D721Med (cell line): ENCODE results near the gene CDIP1.

Experiments used
- DNase-seq: peaks from one replicate; pipeline ENCODE4 v3.0.0; 2011; ENCODE audit warnings: low spot score; ENCODE audit not compliant: insufficient read length
- FAIRE-seq: peaks from 2 replicates; lab custom pipeline; 2011; peaks lifted over from hg19 to GRCh38; lab: Jason Lieb, UNC
- TF ChIP-seq, protein P1 (sequence below): IDR thresholded peaks from 2 replicates; pipeline ENCODE4 v1.5.1; 2012; ENCODE audit warnings: mild to moderate bottlenecking, control low read depth; ENCODE audit not compliant: insufficient read depth; ENCODE audit errors: missing control alignments

CDIP1 gene

DNA sequence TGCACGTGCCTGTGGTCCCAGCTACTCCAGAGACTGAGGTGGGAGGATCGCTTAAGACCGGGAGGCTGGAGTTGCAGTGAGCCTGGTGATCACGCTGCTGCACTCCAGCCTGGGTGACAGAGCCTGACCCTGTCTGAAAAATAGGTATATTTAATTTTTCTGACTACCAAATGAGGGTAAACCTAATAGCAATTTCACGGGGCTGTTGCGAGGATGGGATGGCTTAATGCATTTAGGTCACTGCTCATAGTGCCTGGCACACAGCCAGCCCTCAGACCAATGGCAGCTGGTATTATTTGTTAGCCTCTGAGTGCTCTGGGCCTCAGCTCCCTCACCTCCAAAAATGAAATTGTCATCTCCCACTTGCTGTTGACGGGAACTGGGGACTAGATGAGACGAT, 5.9 kb upstream of the CDIP1 start:
- DNase-seq (no peak), FAIRE-seq (no peak)
- TF ChIP-seq, protein P1, sequence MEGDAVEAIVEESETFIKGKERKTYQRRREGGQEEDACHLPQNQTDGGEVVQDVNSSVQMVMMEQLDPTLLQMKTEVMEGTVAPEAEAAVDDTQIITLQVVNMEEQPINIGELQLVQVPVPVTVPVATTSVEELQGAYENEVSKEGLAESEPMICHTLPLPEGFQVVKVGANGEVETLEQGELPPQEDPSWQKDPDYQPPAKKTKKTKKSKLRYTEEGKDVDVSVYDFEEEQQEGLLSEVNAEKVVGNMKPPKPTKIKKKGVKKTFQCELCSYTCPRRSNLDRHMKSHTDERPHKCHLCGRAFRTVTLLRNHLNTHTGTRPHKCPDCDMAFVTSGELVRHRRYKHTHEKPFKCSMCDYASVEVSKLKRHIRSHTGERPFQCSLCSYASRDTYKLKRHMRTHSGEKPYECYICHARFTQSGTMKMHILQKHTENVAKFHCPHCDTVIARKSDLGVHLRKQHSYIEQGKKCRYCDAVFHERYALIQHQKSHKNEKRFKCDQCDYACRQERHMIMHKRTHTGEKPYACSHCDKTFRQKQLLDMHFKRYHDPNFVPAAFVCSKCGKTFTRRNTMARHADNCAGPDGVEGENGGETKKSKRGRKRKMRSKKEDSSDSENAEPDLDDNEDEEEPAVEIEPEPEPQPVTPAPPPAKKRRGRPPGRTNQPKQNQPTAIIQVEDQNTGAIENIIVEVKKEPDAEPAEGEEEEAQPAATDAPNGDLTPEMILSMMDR = no peak

DNA sequence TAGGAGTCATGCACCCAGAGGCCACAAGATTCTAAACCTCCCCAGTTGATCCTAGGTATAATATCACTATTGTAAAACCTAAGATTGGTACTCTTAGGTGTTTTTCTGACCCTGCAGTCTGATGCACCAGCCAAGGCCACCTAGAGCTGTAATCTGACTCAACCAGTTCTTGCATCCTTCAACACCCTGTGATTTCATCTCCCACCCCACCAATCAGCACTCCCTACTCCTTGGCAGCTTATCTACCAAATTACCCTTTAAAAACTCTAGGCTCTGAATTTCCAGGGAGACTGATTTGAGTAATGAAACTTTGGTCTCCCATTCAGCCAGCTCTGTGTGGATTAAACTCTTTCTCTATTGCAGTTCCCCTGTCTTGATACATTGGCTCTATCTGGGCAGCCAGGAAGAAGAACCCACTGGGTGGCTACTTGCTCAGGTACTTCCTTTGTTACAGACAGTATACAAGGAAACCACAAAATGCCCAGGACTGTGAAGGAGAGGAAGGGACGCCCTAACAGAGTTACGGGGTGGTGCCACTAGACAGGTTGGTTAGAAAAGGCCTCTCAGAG, 1.2 kb upstream of the CDIP1 start:
- TF ChIP-seq, protein P1 = no peak
- FAIRE-seq (no peak), DNase-seq (no peak)

DNA sequence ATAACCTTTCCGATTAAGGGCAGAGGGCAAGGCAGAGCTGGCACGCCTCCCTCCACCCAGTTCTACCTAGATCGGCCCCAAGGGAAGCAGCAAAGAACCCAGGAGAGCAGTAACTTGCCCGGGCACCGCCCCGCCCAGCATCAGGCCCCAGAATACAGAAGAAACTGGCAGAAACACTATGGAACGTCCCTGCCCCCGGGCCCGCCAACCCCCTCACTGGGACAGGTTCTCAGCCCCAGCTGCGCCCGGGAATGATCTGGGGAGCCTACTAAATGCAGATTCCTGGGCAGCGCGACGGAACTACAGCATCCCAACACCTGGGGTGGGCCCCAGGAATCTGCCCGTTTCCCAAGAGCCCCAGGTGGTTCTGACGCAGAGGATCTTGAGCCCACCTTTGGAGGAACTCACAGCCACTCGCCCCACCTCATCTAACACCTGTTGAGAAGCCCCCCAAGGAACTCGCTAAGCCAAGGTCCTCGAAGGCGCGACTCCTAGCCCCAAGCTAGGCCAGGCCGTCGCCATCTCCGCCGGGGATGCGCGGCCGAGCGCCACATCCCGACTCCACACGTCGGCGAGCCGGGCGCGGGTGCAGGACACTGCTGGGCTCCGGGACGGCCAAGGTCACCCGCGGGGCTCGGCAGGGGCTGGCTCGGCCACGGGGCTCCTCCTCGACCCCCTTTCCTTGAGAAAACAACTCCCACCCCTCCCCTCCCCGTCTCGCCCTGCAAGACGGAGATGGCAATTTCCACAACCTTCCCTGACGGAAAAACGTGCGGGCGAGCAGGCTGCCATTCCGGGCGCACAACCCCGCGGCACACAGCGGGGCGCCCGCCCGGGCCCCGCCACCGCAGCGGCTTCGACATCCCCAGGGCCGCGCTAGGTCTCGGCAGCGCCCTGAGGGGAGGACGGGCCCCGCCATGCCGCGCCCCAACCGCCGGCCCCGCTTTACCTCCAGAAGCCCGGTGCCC, 913 bp downstream of the CDIP1 start:
- TF ChIP-seq, protein P1 = no peak
- FAIRE-seq (no peak), DNase-seq (no peak)

DNA sequence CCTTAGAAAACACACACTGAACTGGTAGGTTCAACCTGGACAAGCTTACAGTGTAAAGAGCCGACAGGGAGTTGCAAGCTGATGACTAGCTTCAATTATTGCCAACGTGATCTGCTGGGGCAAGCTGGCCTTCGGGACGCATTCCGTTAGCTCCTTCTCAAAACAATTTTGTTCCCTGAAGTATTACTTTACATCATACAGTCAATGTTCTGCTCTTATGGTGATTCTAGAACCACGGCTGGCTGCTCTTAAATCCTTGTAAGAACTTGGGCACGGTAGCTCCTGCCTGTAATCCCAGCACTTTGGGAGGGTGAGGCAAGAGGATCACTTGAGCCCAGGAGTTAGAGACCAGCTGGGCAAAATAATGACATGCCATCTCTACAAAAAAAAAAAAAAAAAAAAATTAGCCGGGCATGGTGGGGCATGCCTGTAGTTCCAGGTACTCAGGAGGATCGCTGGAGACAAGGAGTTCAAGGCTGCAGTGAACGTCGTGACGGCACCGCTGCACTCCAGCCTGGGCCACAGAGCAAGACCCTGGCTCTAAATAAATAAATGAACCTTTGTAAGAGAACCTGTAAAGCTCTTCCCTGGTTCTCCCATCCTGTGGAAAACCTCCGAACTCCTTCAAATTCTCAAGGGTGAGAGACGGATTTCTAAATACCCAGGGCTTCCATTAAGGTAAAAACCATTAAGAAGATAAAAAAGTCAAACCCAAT, 2.0 kb downstream of the CDIP1 start:
- no peak for FAIRE-seq
- TF ChIP-seq, protein P1 = no peak
- DNase-seq = no peak

DNA sequence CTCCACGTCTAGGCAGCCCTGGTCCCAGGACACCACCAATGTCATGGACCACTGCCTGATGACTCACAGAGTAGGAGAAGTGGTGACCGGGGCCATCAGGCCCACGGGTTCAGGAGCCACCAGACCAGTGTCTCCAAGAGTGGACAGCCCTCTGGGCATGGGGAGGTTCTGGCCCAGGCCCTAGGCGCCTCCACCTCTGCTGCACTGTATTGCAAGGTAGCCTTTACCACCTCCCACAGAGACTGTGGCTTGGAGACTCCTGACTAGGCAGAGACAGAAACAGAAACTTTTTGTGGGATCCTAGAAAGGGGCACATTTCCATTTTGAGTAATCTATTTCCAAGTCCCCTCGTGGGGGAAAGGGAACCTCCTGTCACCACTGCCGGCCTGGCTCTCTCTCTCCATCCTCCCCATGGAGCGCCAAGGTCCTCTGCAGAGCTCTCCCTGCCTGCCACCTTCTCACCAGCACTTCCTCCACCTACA, 2.9 kb downstream of the CDIP1 start:
- DNase-seq (no peak), FAIRE-seq (no peak)
- TF ChIP-seq, protein P1 = no peak

DNA sequence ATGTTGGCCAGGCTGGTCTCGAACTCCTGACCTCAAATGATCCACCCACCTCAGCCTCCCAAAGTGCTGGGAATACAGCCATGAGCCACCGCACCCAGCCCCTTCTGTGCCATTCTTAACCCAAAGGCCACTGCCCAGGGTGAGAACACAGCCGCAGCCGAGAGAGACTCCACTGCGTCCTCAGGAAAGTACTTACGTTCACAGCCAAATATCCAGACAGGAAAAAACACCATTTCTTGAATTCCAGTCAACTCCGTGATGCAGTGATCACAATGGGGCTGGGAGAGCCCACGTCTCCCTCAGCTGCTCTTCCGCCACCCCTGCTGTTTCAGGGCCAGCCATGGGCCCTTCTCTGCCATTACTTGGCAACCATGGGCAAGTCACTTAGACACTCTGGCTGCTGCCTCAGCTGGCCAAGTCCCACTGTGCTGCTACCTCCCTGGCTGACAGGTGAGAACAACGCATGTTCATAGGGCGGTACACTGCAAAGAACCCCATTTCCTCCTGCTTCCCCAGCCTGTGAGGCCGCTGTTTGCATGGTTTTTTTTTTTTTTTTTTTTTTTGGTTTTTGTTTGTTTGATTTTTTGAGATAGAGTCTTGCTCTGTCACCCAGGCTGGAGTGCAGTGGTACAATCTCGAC, 4.3 kb downstream of the CDIP1 start:
- FAIRE-seq (no peak), DNase-seq (no peak)
- TF ChIP-seq, protein P1 = no peak
